ENCODE measurements around the gene ACADM.
"Not testable (repeated sequence)": the region's sequence is repeated elsewhere in the genome, so short reads cannot be mapped to it uniquely, and the experiment has no call there.

ACADM gene

GRCh38 chr1:75795703-75796193 is 71.2 kb downstream of the ACADM start:
- DNase-seq (ENCODE audit: low spot score): no peak

GRCh38 chr1:75796376-75797272 is 72.1 kb downstream of the ACADM start, which contains the start of gene MSH4:
MSH4 (plus strand) TSS chr1:75796882; CDS start chr1:75796986, 104 bp downstream.
- DNase-seq (ENCODE audit: low spot score): no peak

GRCh38 chr1:75797273-75797588 is 72.7 kb downstream of the ACADM start:
- DNase-seq (ENCODE audit: low spot score): no peak

- no peak for DNase-seq (ENCODE audit: low spot score)
Observed at GRCh38 chr1:75797606-75798216, 73.2 kb downstream of the ACADM start.

GRCh38 chr1:75801480-75801879 is 77.0 kb downstream of the ACADM start:
- not testable (repeated sequence) for DNase-seq (ENCODE audit: low spot score)

GRCh38 chr1:75808921-75809320 is 84.4 kb downstream of the ACADM start:
- no peak for DNase-seq (ENCODE audit: low spot score)

- not testable (repeated sequence) for DNase-seq (ENCODE audit: low spot score)
Observed at GRCh38 chr1:75810113-75810512, 85.6 kb downstream of the ACADM start.

- DNase-seq (ENCODE audit: low spot score): no peak
Observed at GRCh38 chr1:75811211-75811981, 86.9 kb downstream of the ACADM start.

GRCh38 chr1:75812065-75812464 is 87.6 kb downstream of the ACADM start:
- DNase-seq (ENCODE audit: low spot score): no peak
